ENCODE data around the gene MOCS2.

Gene MOCS2

DNA sequence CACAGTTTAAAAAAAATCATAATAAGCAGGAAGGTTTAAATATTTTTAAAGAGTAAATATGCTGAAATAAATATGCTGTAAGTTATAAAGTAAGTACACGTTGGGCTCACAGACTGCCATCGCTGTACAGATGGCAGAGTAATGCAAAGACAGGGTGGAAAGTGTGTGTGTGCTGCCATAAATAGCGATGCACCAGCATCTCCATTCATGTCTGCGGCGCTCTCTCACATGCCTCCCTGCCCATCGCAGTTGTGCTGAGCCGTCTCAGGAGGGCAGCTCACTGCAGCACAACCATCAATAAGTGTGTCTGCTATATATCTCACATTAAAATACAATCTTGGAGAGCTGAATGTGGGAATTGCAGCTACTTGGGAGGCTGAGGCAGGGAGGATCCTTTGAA lies 14.3 kb downstream of the MOCS2 start:
- DNase-seq (ENCODE audit: low read depth in 2 of 2, low spot score in 1 of 2): no peak

DNA sequence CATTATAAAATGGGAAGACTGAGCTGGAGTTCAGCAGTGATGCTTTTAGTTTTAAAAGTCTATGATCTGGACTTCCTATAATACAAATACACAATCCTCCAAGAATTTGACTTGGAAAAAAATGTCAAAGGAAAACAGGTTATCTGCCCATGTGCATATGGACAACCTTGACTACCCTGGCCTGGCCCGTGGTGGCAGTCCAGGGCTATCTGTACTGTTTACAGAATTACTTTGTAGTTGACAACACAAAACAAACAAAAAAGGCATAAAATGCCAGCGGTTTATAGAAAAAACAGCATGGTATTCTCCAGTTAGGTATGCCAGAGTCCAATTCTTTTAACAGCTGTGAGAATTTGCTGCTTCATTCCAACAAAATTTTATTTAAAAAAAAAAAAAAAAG lies 17.3 kb downstream of the MOCS2 start:
- DNase-seq (ENCODE audit: low read depth in 2 of 2, low spot score in 1 of 2): no peak

DNA sequence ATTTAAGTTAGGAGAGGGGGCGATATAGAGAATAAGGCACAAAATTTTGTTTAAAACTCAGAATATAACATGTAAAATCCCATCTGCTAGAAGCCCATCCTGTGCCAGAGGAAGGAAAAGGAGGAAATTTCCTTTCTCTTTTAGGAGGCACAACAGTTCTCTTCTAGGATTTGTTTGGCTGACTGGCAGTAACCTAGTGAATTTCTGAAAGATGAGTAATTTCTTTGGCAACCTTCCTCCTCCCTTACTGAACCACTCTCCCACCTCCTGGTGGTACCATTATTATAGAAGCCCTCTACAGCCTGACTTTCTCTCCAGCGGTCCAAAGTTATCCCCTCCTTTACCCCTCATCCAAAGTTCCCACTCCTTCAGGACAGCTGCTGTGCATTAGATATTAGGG lies 18.3 kb downstream of the MOCS2 start:
- DNase-seq (ENCODE audit: low read depth in 2 of 2, low spot score in 1 of 2): no peak

DNA sequence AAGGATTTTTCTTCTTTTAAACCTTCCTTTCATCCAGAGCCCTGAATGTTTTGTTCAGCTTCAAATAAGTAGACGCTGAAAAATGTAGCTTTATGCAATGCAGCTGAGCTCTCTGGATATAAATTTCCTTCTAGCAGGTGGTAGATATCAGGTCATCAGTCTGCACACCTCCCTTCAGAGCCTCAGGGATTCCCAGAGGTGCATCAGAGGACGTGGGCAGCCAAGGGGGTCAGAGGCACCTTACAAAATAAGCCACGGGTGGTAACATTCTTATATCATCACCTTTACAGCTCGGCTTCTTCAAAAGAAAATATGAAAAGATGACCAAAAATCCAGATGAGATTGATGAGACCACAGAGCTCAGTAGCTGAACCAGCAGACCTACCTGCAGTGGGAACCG lies 19.3 kb downstream of the MOCS2 start:
- DNase-seq (ENCODE audit: low read depth in 2 of 2, low spot score in 1 of 2): no peak

DNA sequence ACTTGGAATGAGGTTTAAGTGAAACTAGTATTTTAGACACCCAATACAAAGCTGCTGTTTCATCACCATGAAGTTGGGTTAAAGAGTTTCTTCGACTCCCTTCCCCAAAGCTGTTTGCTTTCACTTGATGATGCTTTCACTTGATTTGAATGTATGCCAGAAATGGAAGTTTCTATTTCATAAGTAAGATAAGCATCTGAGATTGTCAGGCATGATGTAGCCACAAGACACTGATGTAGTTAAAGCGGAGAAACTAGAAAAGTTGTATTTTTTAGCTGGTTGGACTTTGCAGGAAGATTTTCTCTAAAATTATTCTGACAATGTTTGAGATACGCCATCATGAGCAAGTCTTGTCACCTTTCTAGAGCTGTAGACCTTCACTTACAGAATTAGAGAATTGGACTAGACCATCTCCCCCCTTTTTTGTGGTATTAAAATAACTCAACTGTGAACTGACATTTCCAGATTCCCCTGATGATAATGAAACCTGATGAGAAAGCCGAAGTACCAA lies 20.0 kb downstream of the MOCS2 start:
- DNase-seq (ENCODE audit: low read depth in 2 of 2, low spot score in 1 of 2): no peak

DNA sequence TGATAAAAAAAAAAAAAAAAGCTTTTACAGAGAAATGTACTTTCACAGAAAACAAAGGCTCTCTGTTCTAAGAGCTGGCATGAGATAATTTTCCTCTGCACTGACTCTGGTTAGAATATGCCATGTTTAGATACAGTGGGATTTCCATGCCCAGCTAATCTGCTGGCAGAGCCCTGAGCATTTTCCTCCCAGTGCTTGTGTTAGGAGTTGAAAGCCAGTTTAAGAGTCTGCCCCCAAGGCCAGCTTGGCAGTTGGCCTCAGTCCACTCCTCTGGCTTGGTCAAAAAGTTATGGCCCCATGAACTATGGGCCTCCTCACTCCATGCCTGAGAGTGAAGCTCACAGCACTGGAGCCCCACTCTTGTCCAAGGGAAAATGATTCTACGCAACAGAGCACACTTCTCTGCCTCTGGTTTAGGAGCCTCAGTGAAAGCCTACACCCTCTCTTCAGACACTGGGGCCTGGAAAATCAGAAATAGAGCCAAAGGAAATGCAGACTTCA lies 21.9 kb downstream of the MOCS2 start:
- no peak for DNase-seq (ENCODE audit: low read depth in 2 of 2, low spot score in 1 of 2)

DNA sequence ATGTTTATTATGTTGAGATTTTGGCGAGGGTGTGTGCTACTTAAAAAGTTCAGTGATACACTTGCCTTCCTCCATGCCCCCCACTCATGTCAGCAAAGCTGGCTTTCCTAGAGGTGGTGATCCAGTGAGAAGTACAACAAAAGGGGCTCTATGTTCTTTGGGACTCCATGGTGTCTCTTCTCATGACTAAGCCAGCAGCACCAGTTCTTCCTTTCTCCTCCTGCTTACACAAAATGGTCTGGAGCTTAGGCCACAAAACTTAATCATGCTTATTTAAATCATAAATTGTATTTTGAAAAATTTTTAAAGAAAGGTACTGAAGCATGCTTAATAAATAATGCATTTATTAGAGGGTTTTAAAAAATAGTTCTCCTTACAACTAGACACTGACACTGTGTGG lies 22.4 kb downstream of the MOCS2 start:
- DNase-seq (ENCODE audit: low read depth in 2 of 2, low spot score in 1 of 2): no peak

DNA sequence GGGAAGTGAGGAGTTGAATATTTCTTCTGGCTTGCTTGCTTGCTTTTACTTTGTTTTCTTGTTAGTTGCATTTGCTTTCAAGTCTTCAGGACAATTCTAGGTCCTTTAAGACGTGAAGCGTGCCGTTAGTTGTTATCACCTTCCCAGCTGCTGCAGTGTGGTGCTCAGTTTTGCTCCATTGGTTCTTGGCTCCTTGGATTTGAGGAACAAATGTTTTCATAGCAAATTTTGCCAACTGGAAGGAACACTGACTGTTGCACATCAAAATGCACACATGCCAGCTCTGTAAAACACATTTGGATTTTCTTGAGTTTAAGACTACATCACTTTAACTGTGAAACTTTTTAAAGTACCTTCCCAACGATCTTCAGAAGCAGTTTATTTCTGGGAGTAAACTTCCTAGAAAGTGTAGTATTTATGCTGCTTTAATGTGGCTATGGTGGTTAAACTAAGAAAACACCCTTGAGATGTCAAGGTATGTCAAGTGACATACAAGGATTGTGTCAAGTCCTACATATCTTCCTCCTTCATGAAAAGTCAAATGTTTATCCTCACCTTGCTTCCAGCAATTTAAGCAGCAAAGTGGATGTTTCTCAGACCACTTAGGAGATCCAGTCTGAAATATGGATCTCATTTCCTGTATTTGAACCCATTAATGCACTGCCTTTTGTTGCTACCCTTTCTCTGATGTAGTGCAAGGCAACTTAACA lies 24.9 kb downstream of the MOCS2 start:
- no peak for DNase-seq (ENCODE audit: low read depth in 2 of 2, low spot score in 1 of 2)

DNA sequence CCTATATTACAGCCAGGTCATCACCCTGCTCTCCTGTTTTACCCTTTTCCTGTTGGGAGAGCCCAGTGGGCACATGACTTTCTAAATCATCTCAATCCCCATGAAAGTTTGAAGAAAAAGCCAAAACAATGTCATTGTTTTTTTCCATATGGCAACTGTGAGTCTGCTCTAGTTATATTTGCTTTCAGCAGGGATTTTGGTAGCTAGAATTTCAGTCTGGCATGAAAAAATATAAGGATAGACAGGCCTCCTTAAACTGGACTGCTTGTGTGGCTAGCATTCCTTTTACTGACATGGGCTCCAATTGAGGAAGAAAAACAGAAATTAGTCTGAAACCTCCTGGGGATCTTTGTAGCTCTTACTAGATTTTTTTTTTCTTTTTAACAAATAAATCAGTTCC lies 25.6 kb downstream of the MOCS2 start:
- DNase-seq (ENCODE audit: low read depth in 2 of 2, low spot score in 1 of 2): no peak

DNA sequence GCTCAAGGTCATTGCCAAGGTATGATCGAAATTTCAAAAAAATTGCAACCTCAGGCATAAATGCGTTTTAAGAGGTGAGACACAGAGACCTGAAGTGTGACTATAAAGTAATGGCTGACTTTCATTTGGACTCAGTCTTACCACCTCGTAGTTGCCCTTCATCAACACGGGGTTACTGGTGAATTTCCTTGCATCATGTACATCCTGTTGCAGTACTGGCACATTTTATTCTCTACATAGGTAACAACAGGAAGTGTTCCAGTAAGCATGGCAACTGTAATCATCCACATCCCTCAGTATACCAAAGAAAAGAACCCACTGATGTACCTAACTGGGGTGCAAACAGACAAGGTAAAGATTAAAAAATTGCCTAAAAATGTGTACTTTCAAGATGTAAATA lies 29.3 kb downstream of the MOCS2 start:
- DNase-seq (ENCODE audit: low read depth in 2 of 2, low spot score in 1 of 2): no peak

DNA sequence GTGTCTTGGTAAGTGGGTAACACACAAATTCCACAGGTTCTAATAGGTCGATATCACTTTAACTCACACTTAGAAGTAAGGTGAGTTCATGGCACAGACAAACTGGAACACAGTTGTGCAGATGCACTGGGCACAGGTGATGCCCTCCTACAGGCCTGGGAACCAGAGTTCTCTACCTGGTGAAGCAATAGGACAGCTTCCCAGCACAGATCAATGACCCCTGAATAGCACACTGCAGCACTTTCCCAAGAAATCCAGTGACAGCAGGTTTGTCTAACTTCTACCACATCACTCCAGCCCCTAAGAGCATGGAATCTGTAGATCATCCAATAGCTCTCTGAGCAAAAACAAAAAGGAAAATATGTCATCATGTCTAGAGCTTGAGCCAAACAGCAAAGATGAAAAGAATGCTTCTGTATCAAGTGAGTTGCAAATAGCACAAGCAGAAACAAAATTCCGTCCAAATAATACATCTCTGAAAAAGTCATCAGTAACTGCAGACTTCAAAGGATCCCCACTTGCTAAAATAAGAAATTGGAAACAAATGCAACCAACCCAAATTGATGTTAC lies 33.5 kb downstream of the MOCS2 start:
- no peak for DNase-seq (ENCODE audit: low read depth in 2 of 2, low spot score in 1 of 2)

DNA sequence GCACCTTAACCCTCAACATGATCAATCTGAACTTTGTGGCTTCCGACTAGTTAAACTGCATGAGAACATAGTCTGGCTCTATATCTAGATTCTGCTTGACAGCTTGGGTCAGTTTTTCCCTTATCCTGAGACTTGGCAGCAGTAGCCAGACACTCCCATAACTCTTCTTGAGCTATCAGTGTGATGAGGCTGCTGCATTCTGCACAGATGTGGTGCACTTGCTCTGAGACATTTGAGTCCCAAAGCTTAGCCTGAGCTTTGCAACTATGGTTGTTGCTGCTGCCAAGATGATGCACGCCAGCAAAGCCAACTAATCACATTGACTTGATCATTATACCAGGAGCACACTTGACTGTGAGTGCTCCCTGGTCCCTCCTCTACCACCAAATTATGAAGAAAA lies 36.2 kb downstream of the MOCS2 start:
- no peak for DNase-seq (ENCODE audit: low read depth in 2 of 2, low spot score in 1 of 2)

DNA sequence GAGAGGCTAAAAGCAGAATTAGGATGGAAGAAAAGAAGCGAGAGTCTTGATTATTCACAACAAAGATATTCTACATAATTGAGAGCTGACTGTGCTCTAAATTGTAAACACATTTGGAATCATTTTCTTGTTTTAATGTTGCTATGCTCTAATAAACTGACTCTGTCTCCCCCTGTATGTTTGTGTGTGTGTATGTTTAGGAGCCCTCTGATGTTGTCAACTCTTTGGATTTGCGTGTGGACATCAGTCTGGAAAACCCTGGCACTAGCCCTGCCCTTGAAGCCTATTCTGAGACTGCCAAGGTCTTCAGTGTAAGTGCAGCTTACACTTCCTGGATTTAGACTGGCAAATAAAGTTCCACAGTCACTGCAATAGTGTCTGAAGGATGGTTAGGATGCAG lies 37.8 kb downstream of the MOCS2 start:
- no peak for DNase-seq (ENCODE audit: low read depth in 2 of 2, low spot score in 1 of 2)

DNA sequence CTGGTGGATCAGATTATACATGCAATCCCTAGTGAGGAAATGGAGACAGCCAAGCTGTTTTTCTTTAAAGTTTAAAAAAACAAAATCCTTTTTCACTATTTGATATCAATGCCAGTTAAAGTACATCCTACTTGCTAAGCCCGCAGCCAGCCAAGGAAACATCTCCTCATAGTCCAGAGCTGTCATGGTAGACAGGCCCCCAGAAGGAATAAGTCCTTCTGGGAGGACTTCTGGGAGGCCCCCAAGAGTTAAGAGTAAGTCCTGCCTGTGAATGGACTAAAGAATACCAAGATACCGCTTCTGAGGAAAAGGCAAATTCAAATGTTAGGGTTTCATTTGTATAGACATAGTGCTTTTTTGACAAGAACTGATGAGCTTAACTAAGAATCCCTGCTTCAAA lies 38.3 kb downstream of the MOCS2 start:
- DNase-seq (ENCODE audit: low read depth in 2 of 2, low spot score in 1 of 2): no peak

DNA sequence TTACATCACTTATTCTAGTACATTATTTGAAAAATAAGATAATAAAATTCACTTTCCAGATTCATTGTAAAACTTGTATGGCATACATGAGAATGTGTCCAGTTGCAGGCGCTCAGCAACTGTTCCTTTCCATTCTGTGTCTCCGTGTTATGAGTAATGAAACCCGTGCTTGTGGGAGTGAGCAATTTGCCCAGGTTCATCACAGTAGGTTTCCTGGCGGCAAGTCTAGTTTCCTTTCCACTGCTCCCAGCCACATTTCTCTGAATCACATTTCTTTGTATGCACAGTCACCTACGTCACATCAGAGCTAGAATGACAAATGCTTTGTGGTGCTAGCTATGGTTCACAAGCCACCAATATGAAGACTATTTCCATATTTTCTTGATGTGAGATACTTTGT lies 39.9 kb downstream of the MOCS2 start:
- no peak for DNase-seq (ENCODE audit: low read depth in 2 of 2, low spot score in 1 of 2)

DNA sequence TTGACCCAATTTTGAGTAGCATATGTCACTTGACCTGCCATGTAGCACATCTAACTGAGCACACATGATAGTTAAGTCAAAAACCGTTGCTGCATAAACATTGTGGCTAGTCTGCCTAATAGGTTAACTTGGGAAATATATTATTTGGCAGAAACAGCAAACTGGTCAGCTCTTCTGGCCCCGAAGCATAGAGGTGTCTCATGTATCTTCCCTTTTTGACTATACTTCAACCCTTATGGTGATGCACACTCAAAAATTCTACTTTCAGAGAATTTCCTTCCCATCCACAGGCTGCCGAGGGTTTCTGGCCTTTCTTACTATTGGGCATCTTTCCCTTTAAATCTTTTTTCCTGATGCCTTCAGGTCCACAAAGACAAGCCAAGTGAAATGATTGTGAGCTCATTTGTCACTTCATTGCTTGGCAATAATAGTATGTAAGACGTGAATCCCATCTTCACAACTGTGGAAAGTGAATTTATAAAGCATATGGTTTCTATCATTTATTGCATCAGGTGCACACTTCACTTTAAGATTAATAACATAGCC lies 41.2 kb downstream of the MOCS2 start:
- no peak for DNase-seq (ENCODE audit: low read depth in 2 of 2, low spot score in 1 of 2)

DNA sequence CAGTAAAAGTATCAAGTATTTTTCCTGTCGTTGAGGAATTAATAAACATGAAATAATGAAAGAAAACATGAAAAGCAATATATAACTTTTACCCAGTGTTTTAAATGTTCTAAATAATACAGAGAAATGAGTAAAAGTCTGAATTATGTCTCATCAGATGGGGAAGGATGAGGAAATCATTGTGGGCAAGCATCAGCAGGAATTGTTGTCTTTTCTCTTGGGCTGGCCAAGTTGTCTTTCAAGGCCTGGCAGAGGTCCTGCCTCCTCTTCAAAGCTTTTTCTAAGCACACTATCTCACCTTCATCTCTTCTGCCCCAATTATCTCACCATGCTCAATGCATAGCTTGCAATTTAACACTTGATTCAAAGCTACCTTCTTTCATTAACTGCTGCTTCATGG lies 41.9 kb downstream of the MOCS2 start:
- no peak for DNase-seq (ENCODE audit: low read depth in 2 of 2, low spot score in 1 of 2)

DNA sequence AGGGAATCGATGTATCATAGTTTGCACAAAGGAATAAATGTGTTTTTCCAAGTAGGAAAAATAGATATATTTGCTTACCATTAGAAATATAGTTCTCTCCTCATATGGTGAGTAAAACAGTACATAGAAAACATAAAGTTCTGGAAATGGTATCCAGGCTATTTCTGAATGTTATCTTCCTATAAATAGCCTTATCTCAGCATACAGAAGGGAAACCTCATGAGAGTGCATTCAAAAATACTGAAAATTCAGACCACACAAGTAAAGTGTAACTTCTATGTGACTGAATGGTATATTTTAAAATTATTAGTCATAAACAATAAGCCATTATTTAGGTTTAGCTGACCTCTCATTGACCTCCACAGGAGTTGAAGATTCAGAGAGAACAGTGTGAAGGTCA lies 43.5 kb downstream of the MOCS2 start:
- DNase-seq (ENCODE audit: low read depth in 2 of 2, low spot score in 1 of 2): no peak

DNA sequence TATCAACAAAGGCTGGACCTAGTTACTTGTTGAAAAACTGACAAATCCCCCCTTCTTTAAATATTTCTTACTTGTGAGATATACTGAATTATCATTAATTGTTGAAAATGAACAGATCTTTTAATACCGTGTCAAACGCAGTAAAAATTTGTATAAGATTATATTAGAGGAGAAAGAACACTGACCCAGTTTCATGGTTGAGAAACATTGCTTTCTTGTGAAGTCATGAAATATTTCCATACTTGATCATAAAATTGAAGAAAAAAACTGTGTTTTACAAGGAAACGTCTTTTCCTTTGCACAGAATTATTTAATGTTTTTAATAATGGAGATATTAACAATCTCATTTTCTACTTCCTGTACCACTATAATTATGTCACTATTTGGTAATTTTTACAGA lies 45.8 kb downstream of the MOCS2 start:
- DNase-seq (ENCODE audit: low read depth in 2 of 2, low spot score in 1 of 2): no peak

DNA sequence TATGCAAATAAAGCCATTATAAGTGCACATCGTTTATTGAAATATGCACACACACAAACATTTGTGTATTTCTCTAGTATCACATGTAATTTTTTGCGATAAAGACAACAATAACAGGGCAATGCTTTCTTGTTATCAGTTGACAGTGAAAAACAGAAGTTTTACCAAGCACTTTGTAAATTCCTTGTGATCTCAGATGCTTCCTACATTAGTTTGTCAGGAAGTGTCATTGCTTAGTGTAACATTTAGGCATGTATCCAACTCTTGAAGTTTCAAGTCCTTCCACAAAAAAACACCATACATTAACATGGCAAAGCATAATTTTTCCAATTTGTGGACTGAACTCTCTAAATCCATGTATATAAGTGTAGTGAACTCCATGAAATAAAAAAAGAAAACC lies 46.4 kb downstream of the MOCS2 start:
- no peak for DNase-seq (ENCODE audit: low read depth in 2 of 2, low spot score in 1 of 2)

DNA sequence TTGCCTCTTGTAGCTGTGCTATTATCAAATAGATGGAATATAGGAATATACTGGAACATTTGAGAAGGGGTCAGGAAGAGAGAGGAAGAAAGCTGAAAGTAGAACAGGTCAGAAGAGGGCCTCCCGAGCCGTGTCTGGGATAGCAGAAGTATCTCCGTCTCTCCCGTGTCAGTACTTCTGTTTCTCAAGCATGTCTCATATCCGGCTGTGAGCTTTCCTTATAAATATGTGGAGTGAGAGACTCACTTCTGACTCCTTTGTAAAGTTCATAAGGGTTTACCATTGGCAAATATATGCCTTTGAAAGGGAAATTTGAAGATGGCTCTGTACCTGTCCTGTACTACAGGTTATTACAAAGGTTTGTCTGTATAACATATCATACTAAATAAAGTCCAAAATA lies 50.3 kb downstream of the MOCS2 start:
- no peak for DNase-seq (ENCODE audit: low read depth in 2 of 2, low spot score in 1 of 2)

DNA sequence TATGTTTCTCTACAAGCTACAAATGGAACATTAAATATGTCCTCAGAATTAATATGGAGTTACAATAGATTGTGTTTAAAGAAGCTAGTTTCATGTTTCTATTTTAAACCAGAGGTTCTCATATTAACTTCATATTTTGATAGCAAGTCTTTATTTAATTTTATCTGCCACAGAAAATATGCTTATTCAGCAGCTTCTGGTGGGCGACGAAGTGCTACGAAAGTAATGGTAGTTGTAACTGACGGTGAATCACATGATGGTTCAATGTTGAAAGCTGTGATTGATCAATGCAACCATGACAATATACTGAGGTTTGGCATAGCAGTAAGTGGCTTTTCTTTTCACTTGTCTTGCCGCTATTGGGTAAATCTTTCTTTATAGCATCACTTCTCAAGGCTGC lies 54.2 kb downstream of the MOCS2 start:
- no peak for DNase-seq (ENCODE audit: low read depth in 2 of 2, low spot score in 1 of 2)

DNA sequence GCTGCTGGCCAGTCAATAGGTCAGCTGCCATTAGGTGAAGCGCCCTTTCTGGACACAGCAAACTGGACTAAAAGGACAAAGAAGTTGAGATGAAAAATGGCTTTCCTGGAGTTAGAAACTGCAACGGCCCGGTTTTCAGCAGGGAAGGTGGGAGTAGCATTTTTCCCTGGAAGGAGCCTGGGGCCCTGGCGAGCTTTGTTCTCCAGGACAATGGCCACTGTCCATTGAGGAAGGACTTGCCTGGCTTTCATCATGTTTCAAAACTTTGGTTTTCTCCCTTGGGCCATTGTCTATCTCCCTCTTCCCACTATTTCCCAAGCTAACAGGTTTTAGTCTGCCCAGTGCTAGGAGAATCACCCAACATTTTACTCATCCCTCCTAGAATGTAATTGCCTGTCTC lies 56.2 kb downstream of the MOCS2 start:
- DNase-seq (ENCODE audit: low read depth in 2 of 2, low spot score in 1 of 2): no peak
